ENCODE results near the gene TRIM54.

The TRIM54 gene, protein sequence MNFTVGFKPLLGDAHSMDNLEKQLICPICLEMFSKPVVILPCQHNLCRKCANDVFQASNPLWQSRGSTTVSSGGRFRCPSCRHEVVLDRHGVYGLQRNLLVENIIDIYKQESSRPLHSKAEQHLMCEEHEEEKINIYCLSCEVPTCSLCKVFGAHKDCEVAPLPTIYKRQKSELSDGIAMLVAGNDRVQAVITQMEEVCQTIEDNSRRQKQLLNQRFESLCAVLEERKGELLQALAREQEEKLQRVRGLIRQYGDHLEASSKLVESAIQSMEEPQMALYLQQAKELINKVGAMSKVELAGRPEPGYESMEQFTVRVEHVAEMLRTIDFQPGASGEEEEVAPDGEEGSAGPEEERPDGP

DNA sequence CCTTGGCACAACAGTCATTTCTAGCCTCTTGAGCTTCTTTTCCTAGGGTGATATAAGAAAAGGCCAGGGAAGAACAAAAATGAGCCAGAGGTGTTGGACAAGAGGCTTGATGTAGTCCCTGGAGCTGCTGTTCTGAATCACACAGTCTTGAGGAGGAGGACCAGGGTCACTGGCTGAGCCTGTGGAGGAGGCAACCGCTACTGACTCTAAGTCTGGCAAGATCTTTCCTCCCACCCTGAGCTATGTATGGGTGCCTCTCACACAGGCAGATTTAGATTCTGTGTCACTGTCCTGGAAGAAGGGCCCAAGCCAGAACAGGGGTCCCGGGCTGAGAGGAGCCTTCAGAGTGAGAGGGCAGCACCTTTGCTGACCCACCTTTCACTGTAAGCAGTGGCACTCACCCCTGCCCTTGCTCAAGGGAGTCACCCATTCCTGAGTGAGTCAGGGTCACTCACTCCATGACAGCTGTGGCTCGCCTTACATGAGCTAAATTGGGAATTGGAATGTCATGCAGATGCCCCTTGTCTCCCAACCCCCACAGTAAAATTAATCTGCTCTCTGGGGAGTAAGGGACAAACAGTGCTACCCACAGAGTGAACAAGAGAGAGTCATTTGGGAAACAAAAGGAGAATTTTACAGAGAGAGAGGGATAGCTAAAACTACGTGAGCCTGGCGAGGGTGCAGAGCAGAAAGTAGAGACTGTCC, at the start of gene TRIM54:
Gene TRIM54, plus strand, starts transcription at position 575 of the 705 bp plus-strand sequence. CDS start 303 bp downstream, outside the sequence.
- no peak for FAIRE-seq

DNA sequence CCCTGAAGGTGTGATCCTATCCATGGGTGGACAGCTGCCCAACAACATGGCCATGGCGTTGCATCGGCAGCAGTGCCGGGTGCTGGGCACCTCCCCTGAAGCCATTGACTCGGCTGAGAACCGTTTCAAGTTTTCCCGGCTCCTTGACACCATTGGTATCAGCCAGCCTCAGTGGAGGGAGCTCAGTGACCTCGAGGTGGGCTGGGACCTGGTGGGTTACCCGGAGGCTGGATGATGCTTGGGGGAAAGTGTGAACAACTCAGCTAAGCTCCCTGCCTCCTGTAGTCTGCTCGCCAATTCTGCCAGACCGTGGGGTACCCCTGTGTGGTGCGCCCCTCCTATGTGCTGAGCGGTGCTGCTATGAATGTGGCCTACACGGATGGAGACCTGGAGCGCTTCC, 48.9 kb upstream of the TRIM54 start:
- no peak for FAIRE-seq

DNA sequence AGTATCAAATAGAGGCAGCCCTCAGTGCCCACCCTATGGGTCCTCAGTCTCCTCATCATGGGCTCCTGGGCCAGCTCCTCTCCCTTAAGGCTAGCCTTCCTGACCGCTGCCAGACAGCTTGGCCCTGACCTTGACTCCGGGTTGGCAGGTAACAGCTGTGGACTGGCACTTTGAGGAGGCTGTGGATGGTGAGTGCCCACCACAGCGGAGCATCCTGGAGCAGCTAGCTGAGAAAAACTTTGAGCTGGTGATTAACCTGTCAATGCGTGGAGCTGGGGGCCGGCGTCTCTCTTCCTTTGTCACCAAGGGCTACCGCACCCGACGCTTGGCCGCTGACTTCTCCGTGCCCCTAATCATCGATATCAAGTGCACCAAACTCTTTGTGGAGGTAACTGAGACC, 46.1 kb upstream of the TRIM54 start:
- FAIRE-seq, result no peak

DNA sequence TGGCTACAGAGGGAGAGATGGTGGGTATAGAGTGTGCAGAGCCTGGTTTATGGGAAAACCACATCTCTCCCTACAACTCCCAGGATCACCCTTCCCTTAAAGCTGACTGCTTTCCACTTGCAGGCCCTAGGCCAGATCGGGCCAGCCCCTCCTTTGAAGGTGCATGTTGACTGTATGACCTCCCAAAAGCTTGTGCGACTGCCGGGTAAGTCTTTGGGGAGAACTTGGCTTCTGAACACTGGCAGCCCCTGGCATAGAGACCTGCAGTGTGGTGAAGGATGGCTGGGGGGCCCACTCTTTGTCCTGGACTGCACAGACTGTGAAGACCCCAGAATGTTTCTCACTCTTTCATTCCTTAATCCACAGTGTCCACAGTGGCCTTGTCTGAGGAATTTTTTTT, 45.6 kb upstream of the TRIM54 start:
- no peak for FAIRE-seq

DNA sequence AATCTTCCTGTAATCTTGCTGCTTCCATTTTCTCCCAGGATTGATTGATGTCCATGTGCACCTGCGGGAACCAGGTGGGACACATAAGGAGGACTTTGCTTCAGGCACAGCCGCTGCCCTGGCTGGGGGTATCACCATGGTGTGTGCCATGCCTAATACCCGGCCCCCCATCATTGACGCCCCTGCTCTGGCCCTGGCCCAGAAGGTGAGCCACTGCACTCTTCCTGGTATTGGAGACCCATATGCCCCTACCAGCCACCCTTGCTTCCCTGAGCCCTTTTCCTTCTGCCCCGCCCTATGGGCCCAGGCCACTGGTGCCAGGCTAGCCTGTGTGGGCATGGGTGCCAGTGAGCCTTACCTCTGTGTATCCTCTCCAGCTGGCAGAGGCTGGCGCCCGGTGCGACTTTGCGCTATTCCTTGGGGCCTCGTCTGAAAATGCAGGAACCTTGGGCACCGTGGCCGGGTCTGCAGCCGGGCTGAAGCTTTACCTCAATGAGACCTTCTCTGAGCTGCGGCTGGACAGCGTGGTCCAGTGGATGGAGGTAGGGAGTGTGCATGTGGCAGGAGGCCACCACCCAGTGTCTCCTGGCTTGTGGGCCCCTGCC, 44.8 kb upstream of the TRIM54 start:
- FAIRE-seq, result no peak

DNA sequence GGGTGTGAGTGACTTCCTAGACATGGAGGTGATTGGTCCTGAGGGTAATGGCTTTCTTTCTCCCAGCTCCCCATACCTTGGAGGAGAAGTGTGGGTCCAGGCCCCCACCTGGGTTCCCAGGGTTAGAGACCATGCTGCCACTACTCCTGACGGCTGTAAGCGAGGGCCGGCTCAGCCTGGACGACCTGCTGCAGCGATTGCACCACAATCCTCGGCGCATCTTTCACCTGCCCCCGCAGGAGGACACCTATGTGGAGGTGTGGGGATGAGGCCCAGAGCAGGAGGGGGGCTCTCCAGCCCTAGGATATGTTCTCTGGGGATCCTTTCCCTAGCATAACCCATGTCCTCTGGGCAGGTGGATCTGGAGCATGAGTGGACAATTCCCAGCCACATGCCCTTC, 43.3 kb upstream of the TRIM54 start:
- FAIRE-seq, result no peak

DNA sequence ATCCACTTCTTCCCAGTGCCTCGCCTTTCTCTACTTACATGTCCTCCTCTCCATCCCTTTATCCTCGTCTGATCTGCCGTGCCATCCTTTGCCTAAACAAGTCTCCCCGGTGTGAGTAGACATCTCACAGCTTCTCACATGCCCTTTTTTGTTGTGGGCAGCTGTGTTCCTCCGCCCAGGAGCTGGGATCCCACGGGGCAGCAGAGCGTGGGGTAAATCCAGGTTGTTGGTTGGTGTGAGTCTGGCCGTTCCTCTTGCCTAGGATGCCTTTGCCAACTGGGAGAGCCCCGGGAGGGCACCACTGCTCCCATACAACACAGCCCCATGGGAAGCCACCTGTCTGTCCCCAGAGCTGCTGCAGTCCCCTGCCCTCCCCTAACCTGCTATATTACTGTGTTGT, 41.8 kb upstream of the TRIM54 start:
- FAIRE-seq, result no peak

DNA sequence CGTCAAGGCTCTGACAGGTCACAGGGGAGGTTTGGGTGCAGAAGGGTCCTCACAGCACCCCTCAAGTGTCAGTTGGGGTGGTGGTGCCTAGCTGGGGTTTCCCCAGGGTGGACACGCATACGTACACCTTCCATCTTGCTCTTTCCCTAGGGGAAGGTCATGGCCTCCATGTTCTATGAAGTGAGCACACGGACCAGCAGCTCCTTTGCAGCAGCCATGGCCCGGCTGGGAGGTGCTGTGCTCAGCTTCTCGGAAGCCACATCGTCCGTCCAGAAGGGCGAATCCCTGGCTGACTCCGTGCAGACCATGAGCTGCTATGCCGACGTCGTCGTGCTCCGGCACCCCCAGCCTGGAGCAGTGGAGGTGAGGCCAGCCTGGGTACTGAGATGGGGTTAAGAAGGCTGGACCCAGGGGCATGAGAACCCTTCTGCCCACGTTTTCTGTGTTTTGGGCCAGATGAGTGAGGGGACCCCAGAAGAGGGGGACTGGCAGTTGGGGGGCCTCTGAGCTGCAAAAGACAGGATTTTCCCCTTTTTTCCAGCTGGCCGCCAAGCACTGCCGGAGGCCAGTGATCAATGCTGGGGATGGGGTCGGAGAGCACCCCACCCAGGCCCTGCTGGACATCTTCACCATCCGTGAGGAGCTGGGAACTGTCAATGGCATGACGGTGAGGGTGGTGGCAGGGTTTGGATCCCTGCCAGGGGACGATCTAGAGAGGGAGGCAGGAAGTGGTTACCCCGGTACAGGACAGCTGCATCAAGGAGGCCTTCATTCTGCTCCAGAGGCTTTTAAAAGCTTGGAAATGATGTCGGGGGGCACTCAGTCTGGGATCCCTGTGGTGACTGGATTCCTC, 40.2 kb upstream of the TRIM54 start:
- FAIRE-seq, result no peak

DNA sequence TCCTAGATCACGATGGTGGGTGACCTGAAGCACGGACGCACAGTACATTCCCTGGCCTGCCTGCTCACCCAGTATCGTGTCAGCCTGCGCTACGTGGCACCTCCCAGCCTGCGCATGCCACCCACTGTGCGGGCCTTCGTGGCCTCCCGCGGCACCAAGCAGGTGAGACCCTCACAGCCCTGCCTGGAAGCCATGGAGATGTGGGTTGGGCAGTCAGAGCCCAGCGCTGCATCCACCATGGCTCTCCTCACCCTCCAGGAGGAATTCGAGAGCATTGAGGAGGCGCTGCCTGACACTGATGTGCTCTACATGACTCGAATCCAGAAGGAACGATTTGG, 39.6 kb upstream of the TRIM54 start:
- FAIRE-seq, result no peak

DNA sequence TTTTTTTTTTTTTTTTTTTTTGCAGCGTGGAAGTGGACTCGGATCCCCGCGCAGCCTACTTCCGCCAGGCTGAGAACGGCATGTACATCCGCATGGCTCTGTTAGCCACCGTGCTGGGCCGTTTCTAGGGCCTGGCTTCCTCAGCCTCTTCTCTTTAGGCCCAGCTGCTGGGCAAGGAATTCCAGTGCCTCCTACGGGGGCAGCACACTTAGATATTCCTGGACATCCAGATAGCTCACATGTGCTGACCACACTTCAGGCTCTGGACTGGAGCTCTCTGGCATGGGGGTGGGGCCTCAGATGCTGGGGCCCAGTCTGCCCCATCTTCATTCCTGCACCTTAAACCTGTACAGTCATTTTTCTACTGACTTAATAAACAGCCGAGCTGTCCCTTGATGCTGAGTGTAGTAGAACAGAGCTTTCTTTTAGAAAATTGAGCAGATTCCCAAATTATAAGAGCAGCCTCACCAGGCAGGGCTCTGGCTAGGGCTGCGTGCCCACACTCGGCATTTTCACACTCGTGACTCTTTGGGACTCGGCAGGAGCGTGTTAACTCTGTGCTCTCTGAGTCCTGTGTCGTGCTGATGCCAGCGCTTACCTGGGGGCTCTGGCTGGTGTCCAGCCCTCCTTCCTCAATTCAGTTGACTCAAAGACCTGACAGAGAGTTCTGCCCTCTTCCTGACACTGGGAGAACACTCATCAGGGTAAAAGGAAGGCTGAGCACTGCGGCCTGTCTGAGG, 38.7 kb upstream of the TRIM54 start:
- no peak for FAIRE-seq

DNA sequence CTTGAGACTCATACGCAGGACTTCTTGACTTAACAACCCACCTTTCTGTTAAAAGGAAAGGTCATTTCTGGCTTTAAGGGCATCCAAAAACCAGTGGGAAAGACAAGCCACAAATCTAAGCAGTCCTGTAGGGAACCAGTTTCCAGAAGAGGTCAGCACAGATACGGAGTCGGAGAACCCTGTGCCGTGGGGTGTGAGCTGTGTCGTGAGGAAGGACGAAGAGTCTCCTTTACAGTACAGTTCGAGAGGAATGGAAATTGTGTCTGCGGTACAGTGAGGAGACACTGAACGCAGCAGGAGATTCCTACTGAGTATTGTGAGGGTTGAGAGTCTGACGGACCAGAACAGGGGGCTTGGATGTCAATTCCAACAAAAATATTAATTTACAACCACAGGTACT, 37.1 kb upstream of the TRIM54 start:
- no peak for FAIRE-seq

DNA sequence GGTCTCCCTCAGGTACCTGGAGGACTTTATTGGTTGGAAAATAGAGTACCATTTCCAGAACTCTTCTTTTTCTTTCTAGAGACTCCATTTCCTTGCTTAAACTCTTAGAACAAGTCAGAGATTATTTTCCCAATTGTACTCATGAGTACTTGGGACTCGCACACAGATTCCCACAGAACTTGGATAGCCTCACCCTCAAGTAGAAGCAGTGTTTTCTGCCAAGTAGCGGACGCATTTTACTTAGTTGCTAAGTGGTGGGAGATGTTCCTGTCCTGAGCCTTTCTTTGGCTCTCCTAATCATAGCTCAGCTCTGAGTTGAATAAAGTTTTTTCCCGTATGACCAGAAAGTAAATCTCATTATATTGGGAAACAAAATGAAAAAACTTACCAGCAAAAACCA, 36.6 kb upstream of the TRIM54 start:
- FAIRE-seq, result no peak

DNA sequence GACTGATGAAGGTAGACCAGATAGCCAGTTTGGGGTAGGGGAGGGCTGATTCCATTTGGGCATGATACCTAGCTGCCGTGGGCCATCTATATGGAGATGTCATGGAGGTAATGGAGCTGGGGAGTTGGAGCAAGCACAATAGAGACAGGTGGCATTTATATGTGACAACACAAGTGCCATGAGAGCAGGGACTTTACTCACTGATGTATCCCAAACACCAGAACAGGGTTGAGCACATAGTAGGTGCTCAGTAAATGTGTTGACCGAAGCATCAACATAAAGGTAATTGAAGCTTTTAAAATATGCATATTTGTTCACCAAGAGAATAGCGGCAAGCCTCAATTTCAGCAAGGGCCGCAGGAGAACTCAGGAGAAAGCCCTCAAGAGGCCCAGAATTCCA, 34.3 kb upstream of the TRIM54 start:
- no peak for FAIRE-seq

DNA sequence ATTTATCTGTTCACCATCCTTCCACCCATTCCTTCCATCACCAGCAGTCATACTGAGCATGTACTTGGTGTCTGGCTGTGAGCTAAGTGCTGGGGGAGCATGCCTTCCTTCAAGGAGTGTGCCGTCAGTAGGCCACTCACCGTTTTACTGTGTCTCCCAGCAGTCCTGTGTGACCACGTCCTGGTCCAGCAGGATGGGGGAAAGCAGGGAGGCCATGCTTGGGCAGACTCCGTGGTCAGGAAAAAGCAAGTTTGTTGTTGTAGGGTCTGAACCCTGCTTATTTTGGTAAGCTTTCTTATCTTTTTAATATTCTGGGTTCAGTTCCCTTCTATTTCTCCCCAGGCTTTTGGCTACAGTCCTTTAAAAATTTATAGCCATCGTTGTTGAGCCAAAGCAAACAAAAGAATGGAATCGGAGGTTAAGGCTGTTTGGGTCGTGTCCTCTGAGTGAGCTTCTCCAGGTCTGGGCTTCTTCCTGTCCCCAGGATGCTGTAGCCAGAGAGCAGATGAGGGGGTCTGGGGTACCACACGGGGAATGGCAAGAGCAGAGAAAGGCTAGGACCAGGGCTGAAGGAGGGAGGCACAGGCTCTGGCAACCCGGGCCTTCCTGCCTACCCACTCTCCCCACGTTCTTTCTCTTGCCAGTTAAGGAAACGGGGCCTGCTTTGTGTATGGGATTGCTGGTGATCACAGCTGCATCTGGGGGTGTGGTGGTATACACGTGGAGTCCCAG, 32.9 kb upstream of the TRIM54 start:
- FAIRE-seq, result no peak

DNA sequence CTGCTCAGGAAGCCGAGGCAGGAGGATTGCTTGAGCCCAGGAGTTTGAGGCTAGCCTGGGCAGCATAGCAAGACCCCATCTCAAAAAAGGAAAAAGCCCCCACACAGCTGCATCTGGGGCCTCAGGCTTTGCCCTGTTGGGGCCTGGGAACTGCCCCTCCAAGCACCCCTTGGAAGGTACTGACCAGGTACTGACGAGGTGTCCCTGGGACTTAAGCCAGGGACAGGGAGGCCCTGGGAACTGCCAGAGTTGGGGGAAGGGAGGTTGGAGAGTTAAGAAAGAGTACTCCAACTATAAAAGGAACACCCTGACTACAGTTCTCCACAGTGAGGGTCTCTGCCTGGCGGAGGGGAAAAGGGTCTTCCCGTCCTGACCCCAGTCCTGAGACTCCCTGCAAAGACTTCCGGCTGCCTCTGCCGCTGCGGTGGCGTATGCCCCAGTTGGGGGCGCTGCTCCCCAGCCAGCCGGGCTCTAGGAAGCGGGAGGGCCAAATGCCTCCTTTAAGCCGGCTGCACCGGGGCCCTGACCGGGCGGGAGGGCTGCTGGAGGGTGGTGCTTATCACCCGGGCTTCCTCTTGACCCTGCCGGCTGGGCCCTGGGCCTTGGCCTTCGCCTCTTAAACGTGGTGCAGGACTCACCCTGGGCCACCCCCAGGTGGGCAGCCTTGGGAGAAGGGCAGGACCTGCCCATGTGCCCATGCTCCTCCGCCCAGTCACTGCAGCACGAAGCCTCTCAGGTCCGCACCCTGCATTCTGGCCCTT, 32.2 kb upstream of the TRIM54 start:
- no peak for FAIRE-seq

DNA sequence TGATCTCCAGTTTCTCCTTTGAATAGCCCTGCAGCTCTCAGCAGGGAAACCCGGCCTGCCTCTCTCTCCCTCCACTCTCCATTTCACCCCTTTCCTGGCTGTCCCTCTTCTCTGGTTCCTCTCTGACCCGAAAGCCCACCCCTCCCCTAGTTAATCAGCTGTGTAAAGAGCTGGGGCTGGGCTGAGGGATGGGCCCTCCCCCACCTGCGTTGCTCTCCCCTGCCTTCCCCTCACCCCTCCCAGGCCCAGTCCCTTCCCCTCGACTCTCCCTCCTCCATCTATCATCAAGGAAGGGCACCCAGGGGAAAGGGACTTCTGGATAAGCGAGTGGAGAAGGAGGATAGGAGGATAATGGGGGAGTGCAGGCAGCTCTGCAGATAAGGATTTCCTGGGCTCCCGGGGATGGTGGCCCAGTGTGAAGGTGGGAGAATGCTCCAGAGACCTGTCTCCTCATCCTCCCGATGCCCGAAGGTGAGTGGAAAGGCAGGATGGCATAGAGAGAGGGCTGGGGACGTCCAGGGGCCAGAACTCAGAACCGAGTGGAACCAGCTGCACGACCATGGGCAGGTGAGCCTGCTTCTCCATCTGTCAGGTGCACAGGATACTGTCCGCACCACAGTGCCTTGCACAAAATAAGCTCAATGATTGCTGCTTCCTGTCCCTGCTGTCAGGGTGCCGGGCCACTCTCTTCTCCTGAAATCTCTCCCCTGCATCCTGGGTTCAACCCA, 31.4 kb upstream of the TRIM54 start:
- FAIRE-seq, result no peak

DNA sequence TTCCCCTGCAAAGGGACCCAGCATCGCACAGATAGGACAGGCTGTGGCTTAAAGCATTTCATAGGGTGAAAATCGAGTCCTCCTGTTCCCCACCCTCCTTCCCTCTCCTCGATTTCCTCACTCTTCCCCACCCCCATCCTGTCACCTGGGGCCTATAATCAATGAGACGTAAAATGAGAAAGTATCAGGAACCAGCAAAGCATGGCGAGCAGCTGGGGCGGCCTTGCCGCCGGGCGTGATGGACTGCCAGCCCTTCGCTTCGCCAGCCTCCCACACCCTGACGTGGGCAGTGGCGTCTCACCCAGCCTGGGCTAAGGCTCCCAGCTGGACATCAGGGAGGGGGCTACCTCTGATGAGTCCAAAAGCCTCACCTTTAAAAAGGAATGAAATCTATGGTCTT, 30.5 kb upstream of the TRIM54 start:
- no peak for FAIRE-seq

DNA sequence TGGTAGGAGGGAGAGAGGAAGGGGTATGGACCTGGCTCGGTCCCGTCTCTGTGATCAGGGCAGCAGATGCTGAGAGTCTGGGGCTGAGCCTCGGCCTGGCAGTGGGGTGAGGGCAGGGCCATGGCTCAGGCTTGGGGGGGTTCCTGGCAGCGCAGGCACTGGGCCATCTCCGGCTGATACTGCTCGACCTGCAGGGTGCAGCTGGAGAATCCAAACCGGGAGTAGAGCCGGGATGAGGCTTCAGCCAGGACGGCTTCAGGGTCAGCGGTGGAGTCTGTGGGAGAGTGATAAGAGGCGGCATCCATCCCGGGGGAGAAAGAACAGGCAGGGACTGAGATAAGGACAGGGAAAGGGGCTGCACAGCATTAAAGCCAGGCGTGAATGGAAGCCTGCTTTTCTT, 27.0 kb upstream of the TRIM54 start:
- no peak for FAIRE-seq

DNA sequence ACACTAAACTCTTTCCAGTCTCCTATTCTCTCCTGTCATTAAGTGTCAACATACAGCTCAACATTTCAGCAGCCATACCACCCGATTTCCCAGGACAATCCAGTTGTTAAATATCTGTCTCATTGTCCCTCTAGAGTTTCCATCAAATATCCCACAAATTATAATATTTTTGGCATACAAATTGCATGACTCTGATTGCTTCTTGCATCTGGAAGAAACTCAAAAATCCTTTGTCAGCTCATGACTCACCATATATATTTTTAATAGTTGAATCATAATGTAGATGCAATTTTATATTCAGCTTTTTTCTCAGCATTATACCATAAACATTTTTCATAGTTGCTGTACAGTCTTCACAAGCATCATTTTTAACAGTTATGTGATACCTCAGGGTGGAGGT, 26.6 kb upstream of the TRIM54 start:
- FAIRE-seq, result no peak

DNA sequence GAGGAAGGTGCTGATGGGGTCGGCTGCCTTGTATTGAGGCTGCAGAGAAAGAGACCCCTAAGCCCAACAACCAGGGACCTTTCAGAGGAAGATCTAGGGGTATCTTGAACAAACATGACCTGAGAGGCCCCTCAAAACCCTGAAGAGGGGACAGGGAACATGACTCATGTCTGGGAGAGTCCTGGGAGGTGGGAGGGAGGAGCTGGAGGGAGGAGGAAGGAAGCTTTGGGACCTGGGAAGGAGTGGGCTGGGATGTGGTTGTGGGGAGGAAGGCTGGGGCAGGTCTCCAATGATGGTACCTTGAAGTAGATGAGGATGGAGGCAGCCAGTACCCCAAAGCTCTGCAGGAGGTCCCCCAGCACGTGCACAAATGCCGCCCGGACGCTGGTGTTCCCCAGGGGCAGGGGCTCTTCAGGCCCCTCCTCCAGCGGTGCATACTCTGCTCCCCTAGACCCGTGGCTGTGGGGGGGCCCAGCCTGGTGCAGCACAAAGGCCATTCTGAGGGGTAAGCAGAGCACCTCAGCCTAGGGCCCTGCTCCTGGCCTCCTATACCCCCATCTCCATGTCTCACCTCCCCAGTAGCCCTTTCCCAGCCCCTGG, 25.3 kb upstream of the TRIM54 start:
- FAIRE-seq, result no peak

All from endometrium (tissue), 2 donors.